Lung microvascular endothelial cell (primary cell): ENCODE data around the gene CNN2. TPM values are rescaled to one million over a fixed set of nuclear protein-coding genes. Genes with fewer than 3 reads are reported as not detected.

Experiments used
- DNase-seq, 2 donors: peaks; one replicate each; pipeline versions ENCODE4 v3.0.0 to v3.0.0-alpha.2; 2010; ENCODE audit warnings: low read depth in 2 of 2
- total RNA-seq: library from RNA; depleted of rRNA; stranded (reverse); fragments of >200 nt; gene quantifications from 2 replicates; pipeline ENCODE4 v1.2.1, GENCODE V29; 2014

Gene CNN2
- total RNA-seq, 1 donor from 2014 or later: 59.1 TPM

DNA sequence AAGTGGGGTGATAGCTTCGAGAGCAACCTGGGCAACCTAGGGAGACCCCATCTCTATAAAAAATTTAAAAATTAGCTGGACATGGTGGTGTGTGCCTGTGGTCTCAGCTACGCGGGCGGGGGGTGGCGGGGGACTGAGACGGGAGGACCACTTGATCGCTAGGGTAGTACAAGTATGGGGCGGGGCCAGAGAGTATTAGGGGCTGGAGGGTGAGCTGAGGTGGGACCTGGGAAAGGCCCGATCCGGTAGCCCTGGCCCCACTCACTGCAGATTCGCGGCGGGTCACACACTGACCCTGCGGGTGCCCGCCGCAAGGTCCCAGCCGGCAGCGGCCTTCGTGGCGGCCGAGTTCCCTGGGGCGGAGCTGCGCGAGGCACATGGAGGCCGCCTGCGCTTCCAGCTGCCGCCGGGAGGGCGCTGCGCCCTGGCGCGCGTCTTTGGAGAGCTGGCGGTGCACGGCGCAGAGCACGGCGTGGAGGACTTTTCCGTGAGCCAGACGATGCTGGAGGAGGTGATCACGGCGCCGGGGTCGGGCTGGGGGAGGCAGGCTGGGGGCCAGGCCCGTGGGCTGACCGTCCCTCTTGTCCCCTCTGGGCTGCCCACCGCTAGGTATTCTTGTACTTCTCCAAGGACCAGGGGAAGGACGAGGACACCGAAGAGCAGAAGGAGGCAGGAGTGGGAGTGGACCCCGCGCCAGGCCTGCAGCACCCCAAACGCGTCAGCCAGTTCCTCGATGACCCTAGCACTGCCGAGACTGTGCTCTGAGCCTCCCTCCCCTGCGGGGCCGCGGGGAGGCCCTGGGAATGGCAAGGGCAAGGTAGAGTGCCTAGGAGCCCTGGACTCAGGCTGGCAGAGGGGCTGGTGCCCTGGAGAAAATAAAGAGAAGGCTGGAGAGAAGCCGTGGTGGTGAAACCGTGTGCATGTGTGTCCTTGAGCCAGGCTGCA lies 38.5 kb downstream of the CNN2 start:
- DNase-seq: peak; percentile 77 to 82

DNA sequence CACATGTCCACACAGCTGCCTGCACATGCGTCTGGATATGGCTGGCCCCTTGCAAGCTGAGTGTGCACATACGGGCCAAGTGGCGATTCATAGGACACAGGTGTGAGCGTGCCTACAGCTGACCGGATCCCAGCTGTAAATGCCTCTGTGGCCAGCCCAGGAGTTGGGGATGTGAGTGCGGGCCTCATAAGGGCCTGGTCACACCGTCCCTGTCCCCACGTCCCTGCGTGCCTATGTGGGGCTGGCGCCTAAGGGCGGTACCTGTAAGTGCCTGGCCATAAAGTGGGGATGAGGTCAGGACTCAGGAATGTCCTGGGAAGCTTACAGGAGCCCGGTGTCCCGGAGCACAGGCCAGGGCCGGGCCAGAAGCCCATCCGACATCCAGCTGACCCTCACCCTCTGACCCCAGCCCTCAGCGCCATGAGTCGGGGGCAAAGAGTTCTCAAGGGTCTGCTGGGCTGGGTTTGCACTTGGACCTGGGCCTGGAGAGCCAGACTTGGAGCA lies 39.2 kb downstream of the CNN2 start:
- no peak for DNase-seq

DNA sequence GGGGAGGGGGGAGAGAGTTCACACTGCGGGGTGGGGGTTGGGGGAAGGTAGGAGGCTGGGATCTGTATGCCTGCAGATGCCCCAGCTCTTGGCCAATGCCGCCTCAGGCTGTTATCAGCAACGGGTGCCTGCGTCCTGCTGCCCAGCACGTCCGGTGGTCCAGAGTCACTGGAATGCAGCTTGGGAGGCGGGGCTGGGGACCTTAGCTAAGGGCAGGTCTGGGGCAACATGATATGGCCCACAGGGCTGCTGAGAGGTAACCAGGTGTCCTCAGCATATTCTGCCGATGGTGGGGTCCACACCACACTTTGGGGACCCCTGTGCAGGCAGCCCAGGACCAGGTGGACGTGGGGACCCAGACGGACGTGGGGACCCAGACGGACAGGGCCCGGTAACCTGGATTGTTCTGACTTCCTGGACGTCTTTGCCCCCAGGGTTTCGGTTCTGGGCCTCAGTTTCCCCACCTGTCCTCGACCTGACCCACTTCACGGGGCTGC lies 39.9 kb downstream of the CNN2 start:
- no peak for DNase-seq

DNA sequence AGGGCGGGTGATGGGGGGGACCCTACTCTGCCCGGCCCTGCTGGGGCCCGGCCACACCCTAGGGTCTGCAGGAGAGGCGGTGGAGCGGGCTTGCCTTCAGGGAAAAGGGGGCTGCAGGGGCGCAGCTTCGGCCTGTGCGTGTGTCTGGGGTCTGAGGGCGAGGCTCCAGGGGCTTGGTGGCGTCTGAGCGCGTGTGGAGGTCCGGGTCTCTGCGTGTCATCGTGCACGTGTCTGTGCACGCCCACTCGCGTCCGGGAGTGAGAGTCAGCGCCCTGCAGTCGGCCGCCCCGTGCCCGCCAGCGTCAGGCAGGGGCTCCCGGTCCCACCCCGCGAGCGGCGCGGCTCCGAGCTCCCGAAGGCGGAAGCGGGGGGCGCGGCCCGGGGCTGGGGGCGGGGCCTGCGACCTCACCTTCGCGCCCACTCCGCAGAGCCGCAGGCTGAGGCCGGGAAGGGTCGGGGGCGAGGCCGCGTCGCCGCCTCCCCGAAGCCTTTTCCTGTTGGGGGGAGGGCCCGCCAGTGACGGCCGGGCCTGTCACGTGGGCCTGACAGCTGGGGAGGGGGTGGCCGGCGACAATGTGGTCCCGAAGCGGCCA lies 40.4 kb downstream of the CNN2 start, which contains the start of gene ARHGAP45:
ARHGAP45 (plus strand) TSS at position 420 of the 593 bp plus-strand sequence. CDS start 239 bp downstream, outside the sequence.
- peak in 1 of 2 donors; percentile 46 for DNase-seq

DNA sequence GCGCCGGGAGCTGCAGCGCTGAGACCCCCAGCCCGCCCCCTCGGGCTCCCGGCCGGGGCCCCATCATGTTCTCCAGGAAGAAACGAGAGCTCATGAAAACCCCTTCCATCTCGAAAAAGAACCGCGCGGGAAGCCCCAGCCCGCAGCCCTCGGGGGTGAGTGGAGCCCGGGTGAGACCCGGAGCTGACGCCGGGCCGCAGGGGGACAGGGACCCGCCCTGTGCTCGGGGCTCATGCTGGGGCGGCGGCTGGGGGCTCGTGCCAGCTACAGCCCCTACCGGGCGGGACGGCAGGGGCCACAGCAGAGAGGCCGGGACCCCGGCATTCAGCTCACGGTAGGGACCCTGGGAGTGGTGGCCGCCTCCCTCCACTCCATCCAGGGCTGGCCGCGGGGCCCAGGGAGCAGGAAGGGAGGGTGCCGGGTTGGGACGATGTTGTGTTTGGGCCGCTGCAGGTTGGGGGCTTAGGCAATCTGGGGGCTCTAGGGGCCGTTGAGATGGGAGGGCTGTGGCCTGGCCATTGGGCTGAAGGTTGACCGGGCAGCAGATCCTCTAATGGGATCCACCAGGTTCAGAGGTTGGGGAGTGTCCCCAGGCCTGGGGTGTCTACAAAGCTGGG lies 41.0 kb downstream of the CNN2 start:
- no peak for DNase-seq

DNA sequence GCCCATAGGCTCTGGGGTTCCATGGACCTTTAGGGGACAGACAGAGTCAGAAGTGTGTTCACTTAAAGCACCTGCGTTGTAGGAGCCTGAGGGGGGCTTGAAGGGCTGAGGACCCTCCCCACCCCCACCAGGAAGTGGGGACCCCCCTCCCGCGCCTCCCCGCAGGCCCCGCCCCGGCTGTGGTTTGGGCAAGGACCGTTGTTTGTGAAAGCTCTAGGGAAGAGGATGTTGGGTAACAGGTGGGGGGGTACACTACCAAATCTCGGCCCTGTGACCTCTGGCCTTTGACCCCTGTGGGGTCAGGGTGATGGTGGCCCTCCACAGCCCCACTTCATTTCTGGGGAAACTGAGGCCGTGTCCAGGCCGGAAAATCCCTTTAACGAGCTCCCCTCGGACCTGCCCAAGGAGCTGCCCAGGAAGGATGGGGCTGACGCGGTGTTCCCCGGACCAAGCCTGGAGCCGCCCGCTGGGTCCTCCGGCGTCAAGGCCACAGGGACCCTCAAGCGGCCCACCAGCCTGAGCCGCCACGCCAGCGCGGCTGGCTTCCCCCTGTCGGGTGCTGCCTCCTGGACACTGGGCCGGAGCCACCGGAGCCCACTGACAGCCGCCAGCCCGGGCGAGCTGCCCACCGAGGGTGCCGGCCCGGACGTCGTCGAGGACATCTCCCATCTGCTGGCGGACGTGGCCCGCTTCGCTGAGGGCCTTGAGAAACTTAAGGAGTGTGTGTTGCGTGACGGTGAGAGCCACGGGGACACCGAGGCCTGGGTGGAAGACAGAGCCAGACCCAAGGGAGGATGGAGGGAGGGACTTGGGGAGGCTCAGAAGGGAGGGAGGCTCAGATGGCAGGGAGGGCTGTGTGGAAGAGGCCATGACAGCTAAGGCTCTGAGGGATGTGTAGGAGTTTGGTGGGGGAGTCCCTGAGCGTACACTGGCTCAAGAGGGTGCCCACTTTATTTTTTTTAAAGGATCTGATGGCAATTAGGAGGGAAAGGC lies 41.9 kb downstream of the CNN2 start:
- no peak for DNase-seq

DNA sequence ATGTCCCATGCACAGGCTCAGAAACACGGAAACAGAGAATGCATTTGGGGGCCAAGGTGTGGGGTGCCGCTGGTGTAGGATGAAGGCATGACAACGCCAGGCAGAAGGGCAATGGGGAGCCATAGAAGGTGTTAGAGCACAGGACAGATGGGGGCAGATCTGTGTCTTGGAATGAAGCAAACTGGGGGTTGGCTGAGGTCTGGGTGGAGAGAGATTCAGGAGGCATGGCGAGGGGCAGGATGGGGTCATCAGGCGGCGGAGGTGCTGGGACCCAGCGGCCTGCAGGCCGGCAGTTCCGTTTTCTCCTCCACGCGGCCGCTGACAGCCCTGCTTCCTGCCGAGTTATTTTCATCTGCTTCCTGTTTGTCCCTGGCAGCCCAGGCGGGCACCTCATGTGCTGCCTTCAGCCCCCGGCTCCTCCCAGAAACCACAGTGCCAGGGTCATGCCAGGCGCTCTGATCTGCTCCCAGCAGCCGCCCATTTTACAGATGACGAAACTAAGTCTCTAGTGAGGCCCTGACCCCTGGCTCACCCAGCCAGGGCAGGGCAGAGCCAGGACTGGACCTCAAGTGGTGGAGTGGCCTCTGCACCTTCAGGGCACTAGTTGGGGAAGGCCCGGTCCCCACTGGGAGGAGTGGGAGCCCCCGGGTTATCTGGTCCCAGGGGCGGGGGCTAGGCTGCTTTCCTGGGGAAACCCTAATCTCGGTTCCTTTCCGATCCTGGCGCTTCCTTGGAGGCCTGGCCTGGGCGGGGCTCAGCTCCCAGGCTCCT lies 42.8 kb downstream of the CNN2 start:
- peak; percentile 45 to 69 for DNase-seq

DNA sequence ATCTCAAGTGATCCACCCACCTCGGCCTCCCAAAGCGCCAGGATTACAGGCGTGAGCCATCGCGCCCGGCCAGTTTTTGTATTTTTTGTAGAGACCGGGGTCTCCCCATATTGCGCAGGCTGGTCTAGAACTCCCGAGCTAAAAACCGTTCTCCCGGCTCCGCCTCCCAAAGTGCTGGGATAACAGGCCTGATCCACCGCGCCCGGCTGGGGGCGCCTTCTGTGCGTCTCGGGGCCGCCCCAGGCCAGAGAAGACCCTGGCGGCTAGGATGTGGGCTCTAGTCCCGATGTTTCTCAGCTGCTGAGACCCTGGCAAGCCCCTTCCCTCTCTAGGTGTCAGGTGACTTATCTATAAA lies 44.1 kb downstream of the CNN2 start:
- DNase-seq: no peak

DNA sequence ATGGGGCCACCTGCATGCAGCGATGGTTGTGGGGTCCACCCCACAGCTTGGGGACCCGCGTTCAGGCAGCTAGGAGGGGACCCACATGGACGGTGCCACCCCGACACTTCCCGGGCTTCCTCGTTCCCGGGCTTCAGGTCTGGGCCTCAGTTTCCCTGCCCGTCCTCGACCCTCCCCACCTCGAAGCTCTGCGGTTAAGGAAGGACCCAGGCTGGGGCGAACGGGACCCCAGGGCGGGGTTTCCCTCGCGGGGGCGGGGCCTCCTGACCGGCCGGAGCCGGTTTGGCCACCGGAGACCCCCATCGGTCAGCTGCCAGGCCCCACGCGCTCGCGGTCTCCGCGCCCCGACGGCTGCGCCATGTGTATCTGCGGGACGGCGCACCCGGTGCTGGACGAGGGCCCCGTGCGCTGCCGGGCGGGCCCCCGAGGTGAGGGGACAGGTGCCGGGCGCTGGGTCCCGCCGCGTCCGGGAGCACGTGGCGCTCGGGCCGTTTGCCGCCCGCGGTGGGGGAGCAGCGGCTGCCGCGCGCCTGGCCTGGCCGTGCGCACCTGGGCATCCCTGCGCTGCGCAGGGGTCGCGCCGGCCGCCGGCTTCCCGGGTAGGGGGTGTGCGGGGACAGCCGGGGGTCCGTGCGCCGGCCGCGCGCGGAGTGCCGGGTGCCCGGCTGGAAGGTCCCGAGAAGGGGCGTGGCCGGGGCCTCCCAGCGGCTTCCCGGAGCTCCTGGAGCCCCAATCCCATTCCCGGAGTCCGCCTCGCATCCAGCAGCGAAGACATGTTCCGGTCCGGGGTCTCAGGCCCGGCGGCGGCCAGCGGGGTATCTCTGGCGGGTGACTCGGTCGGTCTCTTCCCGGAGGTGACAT lies 44.8 kb downstream of the CNN2 start:
- DNase-seq: no peak

DNA sequence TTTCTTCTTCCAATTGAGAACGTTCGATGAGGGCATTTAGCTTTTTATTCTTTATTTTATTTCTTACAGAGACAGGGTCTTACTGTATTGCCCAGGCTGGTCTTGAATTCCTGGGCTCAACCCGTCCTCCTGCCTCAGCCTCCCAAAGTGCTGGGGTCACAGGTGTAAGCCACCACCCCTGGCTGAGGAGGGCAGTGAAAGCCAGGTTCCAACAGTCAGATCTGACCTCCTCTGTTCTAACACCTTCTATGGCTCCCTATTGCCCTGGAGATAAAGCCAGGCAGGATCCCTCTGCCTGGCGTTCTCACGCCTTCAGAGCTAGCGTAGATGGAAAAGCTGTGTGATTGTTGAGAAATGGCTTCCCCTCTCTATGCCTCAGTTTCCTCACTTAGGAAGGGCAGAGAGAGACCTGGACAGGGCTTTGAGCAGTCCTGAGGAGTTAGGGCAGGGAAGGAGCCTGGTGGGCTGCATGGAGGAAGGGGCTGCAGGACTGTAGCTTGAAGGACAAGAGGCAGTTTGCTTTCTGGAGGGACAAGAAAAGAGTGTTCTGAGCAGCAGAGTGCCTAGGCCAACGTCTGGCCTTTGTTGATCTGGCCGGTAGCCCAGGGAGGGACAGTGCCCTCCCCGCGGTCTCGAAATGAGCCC lies 46.1 kb downstream of the CNN2 start:
- DNase-seq: no peak

DNA sequence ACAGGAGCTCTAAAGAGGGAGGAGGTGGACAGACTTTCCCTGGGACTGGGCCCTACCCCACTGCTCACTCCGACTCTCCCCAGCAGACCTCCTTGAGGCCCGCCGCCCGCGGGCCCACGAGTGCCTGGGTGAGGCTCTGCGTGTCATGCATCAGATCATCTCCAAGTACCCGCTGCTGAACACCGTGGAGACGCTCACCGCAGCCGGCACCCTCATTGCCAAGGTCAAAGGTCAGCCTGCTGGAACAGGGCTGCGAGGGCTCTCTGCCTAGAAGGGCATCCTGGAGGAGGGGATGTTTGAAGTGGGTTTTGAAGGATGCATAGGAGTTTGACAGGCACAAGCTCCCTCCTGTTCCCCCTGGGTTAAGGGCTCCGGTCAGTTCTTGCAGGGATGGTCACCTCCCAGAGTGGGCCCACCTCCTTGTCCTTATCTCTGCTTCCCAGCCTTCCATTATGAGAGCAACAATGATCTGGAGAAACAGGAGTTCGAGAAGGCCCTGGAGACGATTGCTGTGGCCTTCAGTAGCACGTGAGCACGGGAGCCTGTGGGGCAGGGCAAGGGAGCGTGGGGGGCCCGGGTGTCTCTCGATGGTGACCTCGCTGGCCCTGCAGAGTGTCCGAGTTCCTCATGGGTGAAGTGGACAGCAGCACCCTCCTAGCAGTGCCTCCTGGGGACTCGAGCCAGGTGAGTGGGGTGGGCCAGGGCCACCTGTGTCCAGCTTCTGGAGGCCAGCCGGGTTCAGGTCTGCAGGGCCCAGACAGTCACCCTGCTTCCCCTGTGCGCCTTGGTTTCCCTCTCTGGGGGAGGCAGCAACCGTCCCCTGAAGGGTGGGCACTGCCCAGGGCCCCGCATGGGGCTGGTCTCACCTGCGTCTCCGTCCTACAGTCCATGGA lies 46.9 kb downstream of the CNN2 start:
- no peak for DNase-seq

DNA sequence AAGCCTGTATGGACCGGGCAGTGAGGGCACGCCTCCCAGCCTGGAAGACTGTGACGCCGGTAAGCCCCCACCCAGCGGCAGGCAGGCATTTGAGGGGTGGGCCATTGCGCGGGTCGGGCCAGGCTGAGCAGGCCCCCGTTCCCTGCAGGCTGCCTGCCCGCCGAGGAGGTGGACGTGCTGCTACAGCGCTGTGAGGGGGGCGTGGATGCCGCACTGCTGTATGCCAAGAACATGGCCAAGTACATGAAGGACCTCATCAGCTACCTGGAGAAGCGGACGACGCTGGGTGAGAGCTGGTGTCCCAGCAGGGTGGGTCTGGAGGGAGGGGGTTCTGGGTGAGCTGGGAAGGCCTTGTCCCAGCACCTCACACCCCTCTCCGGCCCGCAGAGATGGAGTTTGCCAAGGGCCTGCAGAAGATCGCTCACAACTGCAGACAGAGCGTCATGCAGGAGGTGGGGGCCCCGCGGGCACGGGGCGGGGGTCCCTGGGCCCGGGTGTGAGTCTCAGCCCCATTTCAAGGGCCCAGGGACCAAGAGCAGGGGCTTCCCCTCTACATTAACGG lies 47.6 kb downstream of the CNN2 start:
- no peak for DNase-seq

DNA sequence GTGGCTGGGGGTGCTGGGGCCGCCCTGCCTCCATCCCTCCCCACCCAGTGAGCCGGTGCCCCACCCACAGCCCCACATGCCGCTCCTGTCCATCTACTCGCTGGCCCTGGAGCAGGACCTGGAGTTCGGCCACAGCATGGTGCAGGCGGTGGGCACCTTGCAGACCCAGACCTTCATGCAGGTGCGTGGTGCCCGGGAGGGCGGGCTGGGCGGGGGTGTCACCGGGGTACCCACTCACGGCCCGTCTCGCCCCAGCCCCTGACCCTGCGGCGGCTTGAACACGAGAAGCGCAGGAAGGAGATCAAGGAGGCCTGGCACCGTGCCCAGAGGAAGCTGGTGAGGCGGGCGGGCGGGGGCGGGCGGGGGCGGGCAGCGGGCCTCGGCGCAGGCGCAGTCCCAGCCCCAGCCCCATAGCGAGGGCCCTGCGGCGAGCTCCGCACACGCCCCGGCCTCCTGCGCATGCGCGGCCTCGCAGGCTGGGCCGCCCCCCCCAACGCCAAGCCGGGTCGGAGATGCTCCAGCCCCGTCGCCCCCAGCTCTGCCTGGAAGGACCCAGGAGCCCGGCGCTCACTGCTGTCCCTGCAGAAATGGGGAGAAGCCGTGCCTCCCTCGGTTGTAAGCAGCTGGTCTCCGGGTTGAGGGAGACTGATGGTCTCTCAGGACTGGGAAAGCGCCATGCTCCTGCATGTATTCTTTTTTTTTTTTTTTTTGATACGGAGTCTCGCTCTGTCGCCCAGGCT lies 48.3 kb downstream of the CNN2 start:
- DNase-seq: peak; percentile 57 to 76

DNA sequence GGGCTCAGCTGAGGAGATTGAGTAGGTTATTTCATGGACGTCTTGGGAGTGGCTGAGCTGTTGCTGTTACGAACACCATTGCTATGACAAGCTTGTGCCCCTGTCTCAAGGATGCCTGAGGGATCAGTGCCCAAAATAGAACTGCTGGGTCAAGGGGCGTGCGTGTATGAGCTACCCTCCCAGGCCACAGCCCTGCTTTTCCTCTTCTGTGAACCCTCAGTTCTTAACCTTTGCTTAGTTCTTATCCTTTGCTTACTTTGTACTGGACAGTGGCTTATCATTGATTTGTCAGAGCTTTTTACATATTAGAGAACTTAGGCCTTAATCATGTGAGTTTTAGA lies 49.6 kb downstream of the CNN2 start:
- no peak for DNase-seq

DNA sequence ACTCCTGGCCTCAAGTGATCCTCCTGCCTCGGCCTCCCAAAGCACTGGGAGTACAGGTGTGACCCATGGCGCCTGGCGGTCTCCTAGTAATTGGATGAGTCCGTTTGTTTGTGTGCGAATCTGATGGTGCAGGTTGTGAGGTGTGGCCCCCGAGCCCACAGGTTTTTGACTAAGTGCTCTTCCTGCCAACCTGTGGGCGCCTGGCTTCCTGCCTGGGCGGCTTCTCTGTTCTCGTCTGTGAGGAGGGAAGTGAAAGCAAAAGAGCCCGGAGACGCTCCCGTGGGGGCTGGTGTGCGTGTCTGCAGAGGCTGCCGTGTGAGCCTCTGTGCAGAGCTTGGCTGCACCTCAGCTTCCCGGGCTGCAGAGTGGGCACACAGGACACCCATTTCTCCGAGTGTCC lies 50.5 kb downstream of the CNN2 start:
- DNase-seq: peak; percentile 42 to 46

DNA sequence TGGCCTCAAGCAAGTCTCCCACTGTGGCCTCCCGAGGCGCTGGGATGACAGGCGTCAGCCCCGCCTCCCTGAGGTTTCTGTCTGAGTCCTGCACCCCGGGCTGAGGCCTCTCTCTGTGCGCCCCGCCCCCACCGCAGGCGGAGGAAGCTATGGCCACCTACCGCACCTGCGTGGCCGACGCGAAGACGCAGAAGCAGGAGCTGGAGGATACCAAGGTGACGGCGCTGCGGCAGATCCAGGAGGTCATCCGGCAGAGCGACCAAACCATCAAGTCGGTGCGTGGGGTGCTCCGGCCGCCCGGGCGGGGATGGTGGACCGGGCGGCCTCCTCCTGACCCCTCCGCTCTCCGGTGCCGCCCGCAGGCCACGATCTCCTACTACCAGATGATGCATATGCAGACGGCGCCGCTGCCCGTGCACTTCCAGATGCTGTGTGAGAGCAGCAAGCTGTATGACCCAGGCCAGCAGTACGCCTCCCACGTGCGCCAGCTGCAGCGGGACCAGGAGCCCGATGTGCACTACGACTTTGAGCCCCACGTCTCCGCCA lies 53.2 kb downstream of the CNN2 start:
- DNase-seq: no peak
